GM10266 (cell line): ENCODE measurements around the gene LRCH4.

ENCODE experiments used
- DNase-seq: peaks from one replicate; pipeline ENCODE4 v3.0.0; 2012; ENCODE audit errors: extremely low spot score
- TF ChIP-seq, protein P1 (sequence below): IDR thresholded peaks from 2 replicates; pipeline ENCODE4 v1.5.1; 2012; ENCODE audit warnings: mild to moderate bottlenecking, low read depth; ENCODE audit not compliant: control insufficient read depth, insufficient read depth; ENCODE audit errors: missing control alignments

LRCH4 gene

DNA sequence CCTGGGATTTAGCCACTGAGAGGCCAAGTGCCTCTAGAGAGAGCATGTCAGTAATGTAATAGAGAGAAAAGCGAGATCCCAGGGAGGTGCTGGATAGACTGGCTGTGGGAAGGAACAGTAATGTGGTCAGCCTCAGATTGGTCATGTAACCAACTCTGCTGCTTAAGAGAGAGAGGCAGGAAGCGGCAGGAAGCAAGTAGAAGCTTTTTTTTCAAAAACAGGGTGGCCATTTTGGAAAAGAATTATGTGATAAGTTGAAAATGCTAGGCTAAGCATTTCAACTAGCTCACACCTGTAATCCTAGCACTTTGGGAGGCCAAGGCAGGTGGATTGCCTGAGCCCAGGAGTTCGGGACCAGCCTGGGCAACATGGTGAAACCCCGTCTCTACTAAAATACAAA lies 12.5 kb upstream of the LRCH4 start:
- DNase-seq: no peak
- TF ChIP-seq, protein P1, sequence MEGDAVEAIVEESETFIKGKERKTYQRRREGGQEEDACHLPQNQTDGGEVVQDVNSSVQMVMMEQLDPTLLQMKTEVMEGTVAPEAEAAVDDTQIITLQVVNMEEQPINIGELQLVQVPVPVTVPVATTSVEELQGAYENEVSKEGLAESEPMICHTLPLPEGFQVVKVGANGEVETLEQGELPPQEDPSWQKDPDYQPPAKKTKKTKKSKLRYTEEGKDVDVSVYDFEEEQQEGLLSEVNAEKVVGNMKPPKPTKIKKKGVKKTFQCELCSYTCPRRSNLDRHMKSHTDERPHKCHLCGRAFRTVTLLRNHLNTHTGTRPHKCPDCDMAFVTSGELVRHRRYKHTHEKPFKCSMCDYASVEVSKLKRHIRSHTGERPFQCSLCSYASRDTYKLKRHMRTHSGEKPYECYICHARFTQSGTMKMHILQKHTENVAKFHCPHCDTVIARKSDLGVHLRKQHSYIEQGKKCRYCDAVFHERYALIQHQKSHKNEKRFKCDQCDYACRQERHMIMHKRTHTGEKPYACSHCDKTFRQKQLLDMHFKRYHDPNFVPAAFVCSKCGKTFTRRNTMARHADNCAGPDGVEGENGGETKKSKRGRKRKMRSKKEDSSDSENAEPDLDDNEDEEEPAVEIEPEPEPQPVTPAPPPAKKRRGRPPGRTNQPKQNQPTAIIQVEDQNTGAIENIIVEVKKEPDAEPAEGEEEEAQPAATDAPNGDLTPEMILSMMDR: no peak

GRCh38 chr7:100595188-100595587 lies 9.3 kb upstream of the LRCH4 start:
- no peak for DNase-seq
- TF ChIP-seq, protein P1: no peak

DNA sequence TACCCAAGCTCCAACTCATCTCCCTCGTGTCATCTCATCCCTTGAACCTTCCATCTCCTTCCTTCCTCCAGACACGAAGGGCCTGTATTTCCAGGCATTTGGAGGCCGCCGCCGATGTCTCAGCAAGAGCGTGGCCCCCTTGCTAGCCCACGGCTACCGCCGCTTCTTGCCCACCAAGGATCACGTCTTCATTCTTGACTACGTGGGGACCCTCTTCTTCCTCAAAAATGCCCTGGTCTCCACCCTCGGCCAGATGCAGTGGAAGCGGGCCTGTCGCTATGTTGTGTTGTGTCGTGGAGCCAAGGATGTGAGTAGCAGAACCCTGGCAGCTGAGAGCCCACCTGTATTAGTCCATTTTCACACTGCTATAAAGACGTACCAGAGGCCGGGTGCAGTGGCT lies 5.7 kb upstream of the LRCH4 start:
- DNase-seq: no peak
- TF ChIP-seq, protein P1: no peak

GRCh38 chr7:100590077-100590737 lies 4.3 kb upstream of the LRCH4 start:
- TF ChIP-seq, protein P1: no peak

DNA sequence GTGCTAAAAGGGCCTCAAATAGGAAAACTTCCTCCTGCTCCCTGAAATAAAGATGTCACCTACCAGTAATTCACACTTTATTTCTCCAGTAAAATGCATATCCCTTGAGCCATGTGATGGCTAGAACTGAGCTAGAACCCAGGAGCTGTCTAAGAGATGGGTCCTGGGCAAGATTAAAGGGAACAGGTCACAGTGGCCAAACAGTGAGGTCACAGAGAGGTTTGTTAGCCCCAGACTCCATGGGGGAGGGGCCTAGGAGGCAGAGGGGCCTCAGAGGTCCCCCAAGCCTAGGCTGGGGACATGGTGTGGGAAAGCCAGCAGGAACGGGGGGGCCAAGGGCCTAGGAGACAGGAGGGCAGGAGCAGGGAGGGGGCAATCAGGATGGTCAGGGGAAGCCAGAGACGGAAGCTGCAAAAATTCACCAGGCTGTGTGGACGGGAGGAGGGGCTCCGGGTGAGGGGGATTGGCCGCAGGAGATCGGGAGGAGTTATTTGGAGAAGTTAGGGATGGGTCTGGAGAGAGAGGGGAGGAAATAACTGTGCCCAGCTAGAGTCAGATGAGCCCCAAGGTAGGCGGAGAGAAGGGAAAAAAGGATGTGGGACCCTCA lies 3.5 kb upstream of the LRCH4 start:
- TF ChIP-seq, protein P1: no peak
- DNase-seq: no peak

More at GRCh38 chr7:100590077-100590737, 4.3 kb upstream of the LRCH4 start:
- DNase-seq: no peak

- DNase-seq: no peak
- TF ChIP-seq, protein P1: peak; percentile 35
These were observed 2.5 kb upstream of the LRCH4 start for GRCh38 chr7:100588438-100588837.
